Activated CD8-positive, alpha-beta T cell treated with anti-CD3 and anti-CD28 coated beads, Interleukin-2, amount 10 ng/mL, durations not matched to agents 7 days and 5 days (primary cell): ENCODE results near the gene KIF11. TPM values are rescaled to one million over a fixed set of nuclear protein-coding genes. Genes with fewer than 3 reads are reported as not detected.

Source experiments
- ATAC-seq: fragments of 150-1000 bp; cut with Tn5 transposase; one replicate; pipeline ENCODE4 v1.10.0; 2021; ENCODE audit warnings: moderate library complexity
- CTCF ChIA-PET: fragments of 350-600 bp; sonication (Branson Sonifier 250); formaldehyde crosslinking; loops from one replicate; lab custom pipeline; 2021; ENCODE audit warnings: antibody characterized with exemption; lab: Charles Lee
- POLR2A ChIA-PET: fragments of 350-600 bp; sonication (Branson Sonifier 250); formaldehyde crosslinking; loops from one replicate; lab custom pipeline; 2021; ENCODE audit warnings: antibody characterized with exemption; lab: Charles Lee
- DNase-seq: peaks from one replicate; pipeline ENCODE4 v3.0.0-alpha.2; 2020
- H3K27ac Mint-ChIP-seq: one replicate; pipeline ENCODE4 v1.8.0; 2021; ENCODE audit warnings: mild to moderate bottlenecking, mixed read lengths
- H3K27me3 Mint-ChIP-seq: one replicate; pipeline ENCODE4 v1.8.0; 2021; ENCODE audit warnings: low read depth, mixed read lengths
- H3K36me3 Mint-ChIP-seq: one replicate; pipeline ENCODE4 v1.8.0; 2021; ENCODE audit warnings: low read depth, mixed read lengths
- H3K4me1 Mint-ChIP-seq: one replicate; pipeline ENCODE4 v1.8.0; 2021; ENCODE audit warnings: low read depth, mixed read lengths
- H3K4me3 Mint-ChIP-seq: one replicate; pipeline ENCODE4 v1.8.0; 2021; ENCODE audit warnings: mild to moderate bottlenecking, mixed read lengths
- H3K9me3 Mint-ChIP-seq: one replicate; pipeline ENCODE4 v1.8.0; 2022; ENCODE audit warnings: mixed read lengths; ENCODE audit not compliant: insufficient read depth
- total RNA-seq, 2 experiments: library from RNA; stranded (reverse); gene quantifications; one replicate each; pipeline ENCODE4 v1.2.3, GENCODE V29; 2021

The KIF11 gene
- total RNA-seq, result 10 to 100 TPM; 85.2 to 87.0 TPM

DNA sequence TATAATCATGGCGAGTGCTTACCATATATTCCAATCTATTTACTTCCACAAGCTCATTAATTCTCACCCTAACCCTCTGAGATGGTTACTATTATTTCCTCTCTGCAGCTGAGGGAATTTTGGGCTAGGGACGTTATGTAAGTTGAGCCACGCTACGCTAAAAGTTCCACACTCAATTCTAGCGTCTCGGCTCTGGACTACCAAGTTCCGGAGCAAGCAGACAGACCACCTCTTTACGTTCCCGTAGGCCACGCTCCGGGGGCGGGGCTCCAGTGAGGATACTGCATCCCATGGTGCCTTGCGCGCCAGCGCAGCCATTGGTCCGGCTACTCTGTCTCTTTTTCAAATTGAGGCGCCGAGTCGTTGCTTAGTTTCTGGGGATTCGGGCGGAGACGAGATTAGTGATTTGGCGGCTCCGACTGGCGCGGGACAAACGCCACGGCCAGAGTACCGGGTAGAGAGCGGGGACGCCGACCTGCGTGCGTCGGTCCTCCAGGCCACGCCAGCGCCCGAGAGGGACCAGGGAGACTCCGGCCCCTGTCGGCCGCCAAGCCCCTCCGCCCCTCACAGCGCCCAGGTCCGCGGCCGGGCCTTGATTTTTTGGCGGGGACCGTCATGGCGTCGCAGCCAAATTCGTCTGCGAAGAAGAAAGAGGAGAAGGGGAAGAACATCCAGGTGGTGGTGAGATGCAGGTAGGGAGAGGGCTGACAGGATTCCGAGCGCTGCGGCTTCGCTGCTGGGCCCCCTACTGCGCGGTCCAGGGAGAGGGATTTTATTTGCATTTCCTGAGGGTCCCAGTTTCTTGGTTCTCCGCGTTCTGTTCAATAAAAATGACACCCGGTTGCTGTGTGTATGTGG lies at the start of gene KIF11:
Gene KIF11 (plus strand): TSS at position 370 of the 858 bp plus-strand sequence. CDS start 246 bp downstream, at position 616.
- DNase-seq (peak; percentile 98), ATAC-seq (peak; percentile 92)
- H3K9me3 Mint-ChIP-seq, result no peaks in the 10 kb centered on the region
- CTCF ChIA-PET, result interaction anchor here (1.0 to 2.0 kb wide), 2 partner anchors 18 kb away, joined by 3 to 10 read pairs; partner anchors contain the start of gene IDE
- no peaks in the 10 kb centered on the region for H3K27me3 Mint-ChIP-seq
- H3K4me3 Mint-ChIP-seq, result peak within 1 kb of the TSS; percentile 88
- H3K36me3 Mint-ChIP-seq, result peaks cover 27% of the 10 kb centered on the region
- POLR2A ChIA-PET, result interaction anchor here (0.7 to 2.9 kb wide), 3 partner anchors 20 to 669 kb away, joined by 3 to 47 read pairs (median 3); partner anchors contain the start of genes BTAF1 and IDE
- peak within 1 kb of the TSS; percentile 97 for H3K27ac Mint-ChIP-seq
- H3K4me1 Mint-ChIP-seq, result peaks cover 53% of the 10 kb centered on the region

GRCh38 chr10:92544296-92544695 lies 48.6 kb upstream of the KIF11 start:
- Mint-ChIP-seq H3K27me3 (no peaks in the 10 kb centered on the region), H3K27ac (no peak overlapping the region), H3K9me3 (no peaks in the 10 kb centered on the region), H3K4me3 (peak overlapping the region; percentile 24), H3K36me3 (peaks cover 2% of the 10 kb centered on the region), H3K4me1 (peaks cover 13% of the 10 kb centered on the region)
- CTCF ChIA-PET, result interaction anchor here (0.9 to 1.8 kb wide), 4 partner anchors 19 to 30 kb away, joined by 3 to 5 read pairs (median 3); partner anchors contain the start of gene IDE
- DNase-seq (peak; percentile 29), ATAC-seq (peak; percentile 53)
- POLR2A ChIA-PET, result no interaction called here

DNA sequence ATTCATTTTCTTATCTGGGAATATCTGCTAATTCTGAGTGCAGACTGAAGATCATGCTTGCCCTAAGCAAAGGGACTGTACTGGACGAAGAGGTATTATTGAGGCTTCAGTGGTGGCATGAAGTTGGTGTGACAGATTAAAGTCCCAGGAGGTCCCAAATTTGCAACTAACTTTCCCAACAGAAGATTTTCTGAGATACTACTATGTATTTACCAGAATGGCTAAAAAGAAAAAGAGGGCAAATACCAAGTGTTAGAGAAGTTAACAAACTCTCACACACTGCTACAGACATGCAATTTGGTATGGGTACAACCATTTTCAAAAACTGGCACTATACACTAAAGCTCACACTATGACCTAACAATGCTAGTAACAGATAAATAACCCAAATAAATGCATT lies 47.4 kb upstream of the KIF11 start:
- peaks cover 13% of the 10 kb centered on the region for H3K4me1 Mint-ChIP-seq
- H3K27me3 Mint-ChIP-seq, result no peaks in the 10 kb centered on the region
- DNase-seq, result no peak
- H3K4me3 Mint-ChIP-seq, result no peak overlapping the region
- H3K9me3 Mint-ChIP-seq, result no peaks in the 10 kb centered on the region
- no peak overlapping the region for H3K27ac Mint-ChIP-seq
- H3K36me3 Mint-ChIP-seq, result peaks cover 2% of the 10 kb centered on the region
- ATAC-seq, result no peak
- POLR2A ChIA-PET, result no interaction called here
- CTCF ChIA-PET, result interaction anchor here (1.5 kb wide), 1 partner anchor 15 kb away, joined by 3 read pairs; no protein-coding TSS in a partner anchor

DNA sequence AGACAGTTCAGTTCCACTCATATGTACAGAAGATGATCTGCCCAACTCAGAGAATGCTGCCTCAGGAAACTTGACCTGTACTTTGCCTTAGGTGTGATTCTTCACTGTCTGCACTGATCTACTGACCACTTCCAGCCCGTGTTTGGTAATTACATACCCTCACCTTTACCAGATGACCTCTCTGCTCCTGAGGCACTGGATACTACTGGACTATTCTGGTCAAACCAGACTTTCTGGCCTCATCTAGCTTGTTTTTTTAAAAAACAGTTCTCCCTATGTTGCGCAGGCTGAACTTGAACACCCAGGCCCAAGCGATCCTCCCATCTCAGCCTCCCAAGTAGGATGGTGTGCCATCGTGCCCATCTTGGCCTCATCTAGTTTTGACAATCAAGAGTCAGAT lies 45.3 kb upstream of the KIF11 start:
- ATAC-seq, result no peak
- Mint-ChIP-seq H3K4me3 (no peak overlapping the region), H3K36me3 (peaks cover 7% of the 10 kb centered on the region), H3K9me3 (no peaks in the 10 kb centered on the region), H3K27ac (no peak overlapping the region), H3K27me3 (no peaks in the 10 kb centered on the region), H3K4me1 (peaks cover 13% of the 10 kb centered on the region)
- CTCF ChIA-PET, result no interaction called here
- no peak for DNase-seq
- POLR2A ChIA-PET, result no interaction called here

DNA sequence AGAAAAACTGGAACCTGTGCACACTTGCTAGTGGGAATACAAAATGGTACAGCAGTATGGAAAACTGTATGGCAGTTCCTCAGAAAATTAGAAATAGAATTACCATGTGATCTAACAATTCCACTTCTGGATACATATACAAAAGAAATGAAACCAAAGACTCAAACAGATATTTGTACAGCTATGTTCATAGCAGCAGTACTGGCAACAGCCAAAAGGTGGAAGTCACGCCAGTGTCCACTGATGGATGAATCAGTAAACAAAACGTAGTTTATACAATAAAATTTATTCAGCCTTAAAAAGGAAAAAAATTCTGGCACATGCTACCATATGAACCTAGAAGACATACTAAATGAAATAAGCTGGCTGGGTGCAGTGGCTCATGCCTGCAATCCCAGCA lies 42.0 kb upstream of the KIF11 start:
- Mint-ChIP-seq H3K27me3 (no peaks in the 10 kb centered on the region), H3K4me1 (no peaks in the 10 kb centered on the region), H3K27ac (no peak overlapping the region), H3K4me3 (no peak overlapping the region), H3K9me3 (peaks cover 9% of the 10 kb centered on the region), H3K36me3 (peaks cover 25% of the 10 kb centered on the region)
- CTCF ChIA-PET, result interaction anchor here (1.5 to 1.7 kb wide), 2 partner anchors 11 to 34 kb away, joined by 3 to 4 read pairs; no protein-coding TSS in a partner anchor
- DNase-seq (no peak), ATAC-seq (no peak)
- POLR2A ChIA-PET, result no interaction called here

GRCh38 chr10:92552310-92552709 lies 40.6 kb upstream of the KIF11 start:
- CTCF ChIA-PET, result interaction anchor here (0.7 to 1.5 kb wide), 5 partner anchors 10 to 75 kb away, joined by 3 to 4 read pairs (median 3); partner anchors contain the start of gene IDE
- H3K36me3 Mint-ChIP-seq, result peaks cover 30% of the 10 kb centered on the region
- POLR2A ChIA-PET, result no interaction called here

GRCh38 chr10:92553959-92554358 lies 39.0 kb upstream of the KIF11 start:
- ChIA-PET CTCF (no interaction called here), POLR2A (no interaction called here)
- H3K9me3 Mint-ChIP-seq, result peaks cover 9% of the 10 kb centered on the region
- no peak overlapping the region for H3K4me3 Mint-ChIP-seq
- ATAC-seq (no peak), DNase-seq (no peak)
- H3K27me3 Mint-ChIP-seq, result no peaks in the 10 kb centered on the region
- no peaks in the 10 kb centered on the region for H3K4me1 Mint-ChIP-seq
- peaks cover 36% of the 10 kb centered on the region for H3K36me3 Mint-ChIP-seq
- no peak overlapping the region for H3K27ac Mint-ChIP-seq

More at GRCh38 chr10:92552310-92552709, 40.6 kb upstream of the KIF11 start:
- ATAC-seq, result no peak
- DNase-seq, result no peak
- H3K27me3 Mint-ChIP-seq, result no peaks in the 10 kb centered on the region
- peaks cover 9% of the 10 kb centered on the region for H3K9me3 Mint-ChIP-seq
- H3K4me3 Mint-ChIP-seq, result no peak overlapping the region
- H3K4me1 Mint-ChIP-seq, result no peaks in the 10 kb centered on the region
- no peak overlapping the region for H3K27ac Mint-ChIP-seq

GRCh38 chr10:92559046-92559445 lies 33.9 kb upstream of the KIF11 start:
- Mint-ChIP-seq H3K4me1 (no peaks in the 10 kb centered on the region), H3K9me3 (no peaks in the 10 kb centered on the region), H3K27me3 (no peaks in the 10 kb centered on the region), H3K4me3 (no peak overlapping the region), H3K36me3 (peaks cover 40% of the 10 kb centered on the region), H3K27ac (no peak overlapping the region)
- DNase-seq (no peak), ATAC-seq (no peak)
- ChIA-PET CTCF (no interaction called here), POLR2A (no interaction called here)

DNA sequence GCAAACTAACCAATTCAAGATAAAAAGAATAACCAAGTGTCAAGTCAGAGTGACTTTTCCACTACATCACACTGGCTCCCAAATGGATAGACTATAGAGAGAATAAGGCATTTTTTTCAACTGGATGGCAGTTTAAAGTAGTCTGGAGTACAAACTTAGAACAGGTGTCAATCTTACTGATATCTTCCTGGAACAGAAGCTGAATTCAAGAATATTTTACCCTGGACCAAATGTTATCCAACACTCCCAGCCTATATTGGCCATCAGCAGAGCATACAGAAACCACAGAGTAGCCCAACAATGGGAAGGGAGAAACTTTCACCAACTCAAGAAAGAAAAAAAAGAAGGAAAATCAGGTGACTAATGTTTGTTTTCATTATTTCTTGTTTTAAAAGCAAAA lies 30.5 kb upstream of the KIF11 start:
- ChIA-PET CTCF (interaction anchor here (0.8 to 1.4 kb wide), 3 partner anchors 11 to 45 kb away, joined by 3 to 5 read pairs (median 3); partner anchors contain the start of gene IDE), POLR2A (no interaction called here)
- Mint-ChIP-seq H3K27me3 (no peaks in the 10 kb centered on the region), H3K4me3 (no peak overlapping the region), H3K9me3 (no peaks in the 10 kb centered on the region), H3K36me3 (peaks cover 27% of the 10 kb centered on the region), H3K4me1 (no peaks in the 10 kb centered on the region), H3K27ac (no peak overlapping the region)
- ATAC-seq (no peak), DNase-seq (no peak)

GRCh38 chr10:92567952-92568600 lies 24.9 kb upstream of the KIF11 start:
- no peak for ATAC-seq
- CTCF ChIA-PET, result interaction anchor here (1.2 kb wide), 1 partner anchor 51 kb away, joined by 5 read pairs; no protein-coding TSS in a partner anchor
- no peak overlapping the region for H3K27ac Mint-ChIP-seq

GRCh38 chr10:92569071-92569470 lies 23.9 kb upstream of the KIF11 start:
- H3K27ac Mint-ChIP-seq, result no peak overlapping the region
- H3K36me3 Mint-ChIP-seq, result peaks cover 9% of the 10 kb centered on the region
- POLR2A ChIA-PET, result no interaction called here
- DNase-seq (no peak), ATAC-seq (no peak)
- H3K4me1 Mint-ChIP-seq, result peaks cover 17% of the 10 kb centered on the region
- CTCF ChIA-PET, result no interaction called here
- H3K9me3 Mint-ChIP-seq, result no peaks in the 10 kb centered on the region
- H3K4me3 Mint-ChIP-seq, result no peak overlapping the region
- peaks cover 2% of the 10 kb centered on the region for H3K27me3 Mint-ChIP-seq

More at GRCh38 chr10:92567952-92568600, 24.9 kb upstream of the KIF11 start:
- POLR2A ChIA-PET, result no interaction called here
- Mint-ChIP-seq H3K4me3 (no peak overlapping the region), H3K27me3 (peaks cover 2% of the 10 kb centered on the region), H3K36me3 (peaks cover 12% of the 10 kb centered on the region), H3K9me3 (no peaks in the 10 kb centered on the region), H3K4me1 (peaks cover 17% of the 10 kb centered on the region)
- no peak for DNase-seq
